ENCODE data around the gene SDK1.

- TF ChIP-seq AR (CRISPR knock-in tag; IDR thresholded peaks at IDR 0.05): no peak
- no peak for TF ChIP-seq CTCF (IDR thresholded peaks at IDR 0.05)
- TF ChIP-seq IRF1 (CRISPR knock-in tag; IDR thresholded peaks at IDR 0.05): no peak
- TF ChIP-seq ETV6 (CRISPR knock-in tag; IDR thresholded peaks at IDR 0.05): no peak
- no peak for TF ChIP-seq ESRRA (CRISPR knock-in tag; IDR thresholded peaks at IDR 0.05; ENCODE audit: borderline replicate concordance)
- no peak for TF ChIP-seq ATF2 (CRISPR knock-in tag; IDR thresholded peaks at IDR 0.05; ENCODE audit: borderline replicate concordance, low read depth)
- TF ChIP-seq JUN (CRISPR knock-in tag; IDR thresholded peaks at IDR 0.05): no peak
- no peak for TF ChIP-seq USF1 (CRISPR knock-in tag; IDR thresholded peaks at IDR 0.05)
- TF ChIP-seq USF2 (CRISPR knock-in tag; IDR thresholded peaks at IDR 0.05): no peak
- TF ChIP-seq ATF3 (CRISPR knock-in tag; conservative IDR thresholded peaks at IDR 0.05): no peak
Observed at GRCh38 chr7:4024133-4024532, 723.1 kb downstream of the SDK1 start.

Measured in WTC11 (cell line).